WTC11 (cell line): ENCODE results near the gene PCK2. TPM values are rescaled to one million over a fixed set of nuclear protein-coding genes. Genes with fewer than 3 reads are reported as not detected.

Source experiments
- ATAC-seq: fragments of 200-7000 bp; cut with Tn5 transposase; 2 replicates; pipeline ENCODE4 v1.10.0; 2021; ENCODE audit warnings: mild to moderate bottlenecking, moderate library complexity
- CTCF ChIA-PET: fragments of 300-600 bp; sonication (Branson Sonifier 250); formaldehyde crosslinking; loops from one replicate; lab custom pipeline; 2021; ENCODE audit warnings: antibody characterized with exemption; lab: Charles Lee
- POLR2A ChIA-PET: fragments of 350-600 bp; sonication (Branson Sonifier 250); formaldehyde crosslinking; loops from one replicate; lab custom pipeline; 2021; ENCODE audit warnings: antibody characterized with exemption; lab: Charles Lee
- DNase-seq: peaks from one replicate; pipeline ENCODE4 v3.0.0; 2021; ENCODE audit warnings: low spot score
- H3K27ac Mint-ChIP-seq: 2 replicates; pipeline ENCODE4 v1.8.0; 2021; ENCODE audit warnings: mixed read lengths
- H3K27me3 Mint-ChIP-seq: 2 replicates; pipeline ENCODE4 v1.8.0; 2021; ENCODE audit warnings: low read depth, mild to moderate bottlenecking, moderate library complexity, mixed read lengths
- H3K36me3 Mint-ChIP-seq: 2 replicates; pipeline ENCODE4 v1.8.0; 2021; ENCODE audit warnings: mixed read lengths
- H3K4me1 Mint-ChIP-seq: 2 replicates; pipeline ENCODE4 v1.8.0; 2022; ENCODE audit warnings: mixed read lengths
- H3K4me3 Mint-ChIP-seq: 2 replicates; pipeline ENCODE4 v1.8.0; 2021; ENCODE audit warnings: mild to moderate bottlenecking, moderate library complexity, mixed read lengths
- H3K9me3 Mint-ChIP-seq: 2 replicates; pipeline ENCODE4 v1.8.0; 2021; ENCODE audit warnings: mixed read lengths
- AFF4 ChIP-seq: sonication (generic); formaldehyde crosslinking; IDR thresholded peaks from 2 replicates; pipeline ENCODE4 v1.8.1; 2023; ENCODE audit warnings: mild to moderate bottlenecking, missing genetic modification reagents, borderline replicate concordance
- ATF3 ChIP-seq: sonication (generic); formaldehyde crosslinking; conservative IDR thresholded peaks from 2 replicates; pipeline ENCODE4 v1.8.1; 2022; ENCODE audit warnings: mild to moderate bottlenecking, missing genetic modification reagents
- ATF6 ChIP-seq: sonication (generic); formaldehyde crosslinking; IDR thresholded peaks from 2 replicates; pipeline ENCODE4 v1.8.1; 2023; ENCODE audit warnings: mild to moderate bottlenecking, missing genetic modification reagents
- ELF4 ChIP-seq: sonication (generic); formaldehyde crosslinking; IDR thresholded peaks from 2 replicates; pipeline ENCODE4 v1.8.1; 2022; ENCODE audit warnings: low read depth, mild to moderate bottlenecking, moderate library complexity, missing genetic modification reagents
- ESRRA ChIP-seq: sonication (generic); formaldehyde crosslinking; IDR thresholded peaks from 2 replicates; pipeline ENCODE4 v1.8.1; 2022; ENCODE audit warnings: mild to moderate bottlenecking, missing genetic modification reagents, borderline replicate concordance
- FOXK1 ChIP-seq: sonication (generic); formaldehyde crosslinking; IDR thresholded peaks from 2 replicates; pipeline ENCODE4 v1.8.0; 2022; ENCODE audit warnings: mild to moderate bottlenecking, moderate library complexity, missing genetic modification reagents
- FOXP4 ChIP-seq: sonication (generic); formaldehyde crosslinking; IDR thresholded peaks from 2 replicates; pipeline ENCODE4 v1.8.0; 2022; ENCODE audit warnings: mild to moderate bottlenecking, missing genetic modification reagents
- GABPB1 ChIP-seq: sonication (generic); formaldehyde crosslinking; IDR thresholded peaks from 2 replicates; pipeline ENCODE4 v1.8.1; 2023; ENCODE audit warnings: mild to moderate bottlenecking, missing genetic modification reagents
- GTF2I ChIP-seq: fragments of 250-450 bp; sonication (Bioruptor Pico); conservative IDR thresholded peaks from 2 replicates; pipeline ENCODE4 v1.4.0; 2021; ENCODE audit warnings: mild to moderate bottlenecking
- IRF2 ChIP-seq: sonication (generic); formaldehyde crosslinking; IDR thresholded peaks from 2 replicates; pipeline ENCODE4 v1.8.0; 2022; ENCODE audit warnings: low read depth, missing genetic modification reagents, borderline replicate concordance
- JAZF1 ChIP-seq: fragments of 250-450 bp; sonication (Bioruptor Pico); IDR thresholded peaks from 2 replicates; pipeline ENCODE4 v1.9.0; 2021; ENCODE audit warnings: moderate library complexity, mild to moderate bottlenecking, inconsistent platforms
- NFE2L1 ChIP-seq: sonication (generic); formaldehyde crosslinking; IDR thresholded peaks from 2 replicates; pipeline ENCODE4 v1.8.1; 2023; ENCODE audit warnings: missing genetic modification reagents
- NR2C2 ChIP-seq: sonication (generic); formaldehyde crosslinking; IDR thresholded peaks from 2 replicates; pipeline ENCODE4 v1.8.0; 2022; ENCODE audit warnings: mild to moderate bottlenecking, missing genetic modification reagents
- SOX15 ChIP-seq: fragments of 250-450 bp; sonication (Bioruptor Pico); IDR thresholded peaks from 2 replicates; pipeline ENCODE4 v1.9.0; 2021; ENCODE audit warnings: mild to moderate bottlenecking
- STAT6 ChIP-seq: sonication (generic); formaldehyde crosslinking; conservative IDR thresholded peaks from 2 replicates; pipeline ENCODE4 v1.8.1; 2023; ENCODE audit warnings: mild to moderate bottlenecking, low read depth, missing genetic modification reagents, moderate library complexity
- USF1 ChIP-seq: sonication (generic); formaldehyde crosslinking; IDR thresholded peaks from 2 replicates; pipeline ENCODE4 v1.8.0; 2022; ENCODE audit warnings: mild to moderate bottlenecking, missing genetic modification reagents
- ZBTB21 ChIP-seq: sonication (generic); formaldehyde crosslinking; IDR thresholded peaks from 2 replicates; pipeline ENCODE4 v1.8.1; 2023; ENCODE audit warnings: mild to moderate bottlenecking, missing genetic modification reagents, borderline replicate concordance
- ZNF121 ChIP-seq: sonication (generic); formaldehyde crosslinking; IDR thresholded peaks from 2 replicates; pipeline ENCODE4 v1.8.0; 2023; ENCODE audit warnings: missing genetic modification reagents
- ZNF232 ChIP-seq: sonication (generic); formaldehyde crosslinking; IDR thresholded peaks from 2 replicates; pipeline ENCODE4 v1.8.0; 2022; ENCODE audit warnings: mild to moderate bottlenecking, missing genetic modification reagents
- ZNF416 ChIP-seq: fragments of 250-450 bp; sonication (Bioruptor Pico); IDR thresholded peaks from 2 replicates; pipeline ENCODE4 v1.9.0; 2021; ENCODE audit warnings: mild to moderate bottlenecking, inconsistent platforms
- total RNA-seq: library from RNA; stranded (reverse); gene quantifications from 3 replicates; pipeline ENCODE4 v1.2.3, GENCODE V29; 2021

The PCK2 gene
- total RNA-seq, 1 experiment from 2014 or later: 67.0 TPM

- CTCF ChIA-PET: interaction anchor here (1.0 to 2.5 kb wide), 4 partner anchors 12 to 38 kb away, joined by 3 to 11 read pairs (median 8); no protein-coding TSS in a partner anchor
- no peaks in the 10 kb centered on the region for H3K4me1 Mint-ChIP-seq
- DNase-seq (no peak), ATAC-seq (no peak)
- H3K27me3 Mint-ChIP-seq: no peaks in the 10 kb centered on the region
- no peak overlapping the region for H3K4me3 Mint-ChIP-seq
- TF ChIP-seq IRF2 (no peak), GTF2I (CRISPR knock-in tag) (no peak), ZNF121 (CRISPR knock-in tag) (no peak)
- no peaks in the 10 kb centered on the region for H3K36me3 Mint-ChIP-seq
- H3K9me3 Mint-ChIP-seq: no peaks in the 10 kb centered on the region
- no peak overlapping the region for H3K27ac Mint-ChIP-seq
- POLR2A ChIA-PET: interaction anchor here (2.0 kb wide), 1 partner anchor 10 kb away, joined by 8 read pairs; no protein-coding TSS in a partner anchor
Measured at GRCh38 chr14:24070285-24071143, 23.6 kb upstream of the PCK2 start.

GRCh38 chr14:24071144-24071697 is 22.9 kb upstream of the PCK2 start, which contains the start of gene CPNE6:
Gene CPNE6 (plus strand): TSS chr14:24071562. CDS start chr14:24072937, 1,375 bp downstream.
- no peaks in the 10 kb centered on the region for H3K36me3 Mint-ChIP-seq
- POLR2A ChIA-PET: interaction anchor here (2.0 kb wide), 1 partner anchor 9 kb away, joined by 8 read pairs; no protein-coding TSS in a partner anchor
- H3K9me3 Mint-ChIP-seq: no peaks in the 10 kb centered on the region
- H3K4me3 Mint-ChIP-seq: no peak within 1 kb of the TSS
- CTCF ChIA-PET: interaction anchor here (0.6 to 2.5 kb wide), 4 partner anchors 13 to 352 kb away, joined by 3 to 11 read pairs (median 7); no protein-coding TSS in a partner anchor
- no peak for ATAC-seq
- H3K27me3 Mint-ChIP-seq: no peaks in the 10 kb centered on the region; the same call in 1 of the 2 replicates
- TF ChIP-seq ZNF416 (CRISPR knock-in tag): no peak
- TF ChIP-seq ZNF232 (CRISPR knock-in tag): no peak
- TF ChIP-seq STAT6 (CRISPR knock-in tag): no peak
- TF ChIP-seq ELF4: no peak
- no peak for TF ChIP-seq GABPB1 (CRISPR knock-in tag)
- no peak for TF ChIP-seq SOX15 (CRISPR knock-in tag)
- no peak for TF ChIP-seq FOXP4
- TF ChIP-seq ATF6 (CRISPR knock-in tag): no peak
- TF ChIP-seq NR2C2 (CRISPR knock-in tag): no peak
- TF ChIP-seq ATF3: no peak
- TF ChIP-seq AFF4: no peak
- no peak for TF ChIP-seq USF1 (CRISPR knock-in tag)
- no peak for TF ChIP-seq ESRRA
- TF ChIP-seq JAZF1 (CRISPR knock-in tag): no peak
- no peak for TF ChIP-seq NFE2L1 (CRISPR knock-in tag)
- no peak for TF ChIP-seq ZBTB21
- no peak for TF ChIP-seq FOXK1 (CRISPR knock-in tag)
- TF ChIP-seq, all 79 proteins: peak for 0
- Mint-ChIP-seq H3K27ac (no peak within 1 kb of the TSS), H3K4me1 (0 out of 2 replicates have a peak, but pooled peaks cover 4% of the 10 kb centered on the region)
- no peak for DNase-seq
